Body of pancreas (tissue), 4 donors: ENCODE data around the gene PSMA3.

Source experiments
- CTCF ChIP-seq, 7 experiments: fragments of 450-650 bp in 4 of 7; fragments of 200-600 bp in 3 of 7; sonication (generic) in 3 of 7; IDR thresholded peaks; one replicate each; pipeline ENCODE4 v1.5.1; 2016 to 2019; ENCODE audit warnings: antibody characterized with exemption in 7 of 7
- POLR2A ChIP-seq, 3 donors: fragments of 450-650 bp; IDR thresholded peaks; one replicate each; pipeline ENCODE4 v1.6.1; 2016; ENCODE audit warnings: antibody characterized with exemption in 3 of 3, mild to moderate bottlenecking in 2 of 3

GRCh38 chr14:58291646-58292045 is 47.0 kb downstream of the PSMA3 start:
- TF ChIP-seq CTCF (IDR thresholded peaks at IDR 0.05) (no peak), POLR2A (IDR thresholded peaks at IDR 0.05) (no peak)
